ENCODE data around the gene RAET1E. TPM values are rescaled to one million over a fixed set of nuclear protein-coding genes. Genes with fewer than 3 reads are reported as not detected.

RAET1E gene
- total and polyA plus RNA-seq, 9 of the 15 experiments (the other 6 are each of a cell fraction or from before 2014, with no cell fraction given), result not detected

DNA sequence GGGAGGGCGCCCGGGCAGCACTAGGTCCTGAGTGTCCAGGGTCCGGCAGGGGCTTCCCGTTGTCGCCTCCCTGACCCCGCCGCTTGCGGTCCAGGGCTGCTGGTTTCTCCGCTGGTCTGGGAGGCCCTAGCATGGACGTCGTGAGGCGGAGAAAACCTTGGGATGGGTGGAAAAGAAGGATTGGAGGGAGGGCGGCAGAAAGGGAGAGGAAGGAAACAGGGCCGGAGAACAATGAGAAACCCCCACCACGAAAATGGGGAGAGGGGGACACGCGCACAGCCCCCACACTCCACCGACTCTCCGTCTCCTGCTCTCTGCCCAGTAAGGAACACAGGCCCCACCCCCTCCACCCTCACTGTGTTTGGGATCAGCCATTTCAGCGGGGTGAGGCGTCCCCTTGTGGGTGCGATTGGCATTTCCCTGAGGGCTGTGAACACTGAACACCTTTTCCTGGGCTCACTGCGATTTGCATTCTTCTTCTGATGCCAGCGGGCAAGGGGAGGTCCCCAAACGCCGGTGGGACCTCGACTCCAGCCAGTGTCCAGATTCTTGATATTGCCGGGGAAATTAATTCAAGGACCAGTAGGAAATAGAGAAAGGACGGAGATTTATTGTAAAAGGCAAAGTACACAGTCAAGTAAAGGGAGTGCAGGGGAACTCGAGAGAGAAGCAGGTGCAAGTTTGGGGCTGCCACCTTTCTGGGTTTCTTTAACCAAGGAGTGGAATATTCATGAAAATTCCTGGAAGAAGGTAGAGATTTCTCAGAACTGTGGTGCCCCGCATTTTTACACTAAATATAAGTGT lies 28.3 kb upstream of the RAET1E start (continued):
- TF ChIP-seq, protein P1, sequence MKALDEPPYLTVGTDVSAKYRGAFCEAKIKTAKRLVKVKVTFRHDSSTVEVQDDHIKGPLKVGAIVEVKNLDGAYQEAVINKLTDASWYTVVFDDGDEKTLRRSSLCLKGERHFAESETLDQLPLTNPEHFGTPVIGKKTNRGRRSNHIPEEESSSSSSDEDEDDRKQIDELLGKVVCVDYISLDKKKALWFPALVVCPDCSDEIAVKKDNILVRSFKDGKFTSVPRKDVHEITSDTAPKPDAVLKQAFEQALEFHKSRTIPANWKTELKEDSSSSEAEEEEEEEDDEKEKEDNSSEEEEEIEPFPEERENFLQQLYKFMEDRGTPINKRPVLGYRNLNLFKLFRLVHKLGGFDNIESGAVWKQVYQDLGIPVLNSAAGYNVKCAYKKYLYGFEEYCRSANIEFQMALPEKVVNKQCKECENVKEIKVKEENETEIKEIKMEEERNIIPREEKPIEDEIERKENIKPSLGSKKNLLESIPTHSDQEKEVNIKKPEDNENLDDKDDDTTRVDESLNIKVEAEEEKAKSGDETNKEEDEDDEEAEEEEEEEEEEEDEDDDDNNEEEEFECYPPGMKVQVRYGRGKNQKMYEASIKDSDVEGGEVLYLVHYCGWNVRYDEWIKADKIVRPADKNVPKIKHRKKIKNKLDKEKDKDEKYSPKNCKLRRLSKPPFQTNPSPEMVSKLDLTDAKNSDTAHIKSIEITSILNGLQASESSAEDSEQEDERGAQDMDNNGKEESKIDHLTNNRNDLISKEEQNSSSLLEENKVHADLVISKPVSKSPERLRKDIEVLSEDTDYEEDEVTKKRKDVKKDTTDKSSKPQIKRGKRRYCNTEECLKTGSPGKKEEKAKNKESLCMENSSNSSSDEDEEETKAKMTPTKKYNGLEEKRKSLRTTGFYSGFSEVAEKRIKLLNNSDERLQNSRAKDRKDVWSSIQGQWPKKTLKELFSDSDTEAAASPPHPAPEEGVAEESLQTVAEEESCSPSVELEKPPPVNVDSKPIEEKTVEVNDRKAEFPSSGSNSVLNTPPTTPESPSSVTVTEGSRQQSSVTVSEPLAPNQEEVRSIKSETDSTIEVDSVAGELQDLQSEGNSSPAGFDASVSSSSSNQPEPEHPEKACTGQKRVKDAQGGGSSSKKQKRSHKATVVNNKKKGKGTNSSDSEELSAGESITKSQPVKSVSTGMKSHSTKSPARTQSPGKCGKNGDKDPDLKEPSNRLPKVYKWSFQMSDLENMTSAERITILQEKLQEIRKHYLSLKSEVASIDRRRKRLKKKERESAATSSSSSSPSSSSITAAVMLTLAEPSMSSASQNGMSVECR (CRISPR knock-in tag; IDR thresholded peaks at IDR 0.05), result peak; percentile 51; the same call in 1 of the 2 replicates
- TF ChIP-seq ZFP1 (CRISPR knock-in tag; IDR thresholded peaks at IDR 0.05), result no peak
- no peak for TF ChIP-seq LEF1 (IDR thresholded peaks at IDR 0.05)
- TF ChIP-seq, protein P2, sequence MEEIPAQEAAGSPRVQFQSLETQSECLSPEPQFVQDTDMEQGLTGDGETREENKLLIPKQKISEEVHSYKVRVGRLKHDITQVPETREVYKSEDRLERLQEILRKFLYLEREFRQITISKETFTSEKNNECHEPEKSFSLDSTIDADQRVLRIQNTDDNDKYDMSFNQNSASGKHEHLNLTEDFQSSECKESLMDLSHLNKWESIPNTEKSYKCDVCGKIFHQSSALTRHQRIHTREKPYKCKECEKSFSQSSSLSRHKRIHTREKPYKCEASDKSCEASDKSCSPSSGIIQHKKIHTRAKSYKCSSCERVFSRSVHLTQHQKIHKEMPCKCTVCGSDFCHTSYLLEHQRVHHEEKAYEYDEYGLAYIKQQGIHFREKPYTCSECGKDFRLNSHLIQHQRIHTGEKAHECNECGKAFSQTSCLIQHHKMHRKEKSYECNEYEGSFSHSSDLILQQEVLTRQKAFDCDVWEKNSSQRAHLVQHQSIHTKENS (CRISPR knock-in tag; IDR thresholded peaks at IDR 0.05), result no peak
- TF ChIP-seq ZZZ3 (IDR thresholded peaks at IDR 0.05), result no peak
- peak; percentile 45 to 83; a peak in 1 of 4 replicates for TF ChIP-seq TEAD1 (CRISPR knock-in tag; IDR thresholded peaks at IDR 0.05)
- no peak for TF ChIP-seq MCM7 (IDR thresholded peaks at IDR 0.05)
- TF ChIP-seq CC2D1A (IDR thresholded peaks at IDR 0.05), result peak; percentile 76
- peak in 2 of 3 experiments; percentile 42 to 76 for TF ChIP-seq YY1 (IDR thresholded peaks at IDR 0.05; ENCODE audit: borderline replicate concordance in 1 of 3, control insufficient read depth in 1 of 3, extremely low read depth in 1 of 3, insufficient read depth in 3 of 3, insufficient read length in 1 of 3, insufficient replicate concordance in 2 of 3, low read depth in 1 of 3, low read length in 2 of 3)
- TF ChIP-seq WHSC1 (IDR thresholded peaks at IDR 0.05; ENCODE audit: low read length), result no peak
- TF ChIP-seq PRDM10 (IDR thresholded peaks at IDR 0.05; ENCODE audit: partially characterized antibody), result peak; percentile 63
- 0 out of 4 replicates have a peak, but pooled peaks of 1 of the 2 experiments have one; percentile 52 for TF ChIP-seq KDM4B (IDR thresholded peaks at IDR 0.05; ENCODE audit: borderline replicate concordance in 2 of 2, low read depth in 1 of 2)
- TF ChIP-seq KLF16 (IDR thresholded peaks at IDR 0.05), result peak; percentile 70
- TF ChIP-seq RB1 (IDR thresholded peaks at IDR 0.05; ENCODE audit: low read depth), result peak; percentile 40; the same call in 1 of the 2 replicates
- TF ChIP-seq NEUROD1 (IDR thresholded peaks at IDR 0.05; ENCODE audit: borderline replicate concordance, low read depth, low read length, partially characterized antibody), result peak; percentile 32

Measured in K562 (cell line).